Body of pancreas (tissue), 4 donors: ENCODE measurements around the gene SUGCT.

Experiments used
- CTCF ChIP-seq, 7 experiments: fragments of 450-650 bp in 4 of 7; fragments of 200-600 bp in 3 of 7; sonication (generic) in 3 of 7; IDR thresholded peaks; one replicate each; pipeline ENCODE4 v1.5.1; 2016 to 2019; ENCODE audit warnings: antibody characterized with exemption in 7 of 7
- POLR2A ChIP-seq, 3 donors: fragments of 450-650 bp; IDR thresholded peaks; one replicate each; pipeline ENCODE4 v1.6.1; 2016; ENCODE audit warnings: antibody characterized with exemption in 3 of 3, mild to moderate bottlenecking in 2 of 3

GRCh38 chr7:40723829-40724228 is 589.0 kb downstream of the SUGCT start:
- no peak for TF ChIP-seq CTCF (IDR thresholded peaks at IDR 0.05)
- no peak for TF ChIP-seq POLR2A (IDR thresholded peaks at IDR 0.05)
